Measurements from ENCODE around the gene TGM4.

GRCh38 chr3:44885618-44886017 lies 11.2 kb downstream of the TGM4 start:
- TF ChIP-seq EZH2 (IDR thresholded peaks at IDR 0.05; ENCODE audit: insufficient read depth, poor library complexity, severe bottlenecking) (no peak), EZH2phosphoT487 (IDR thresholded peaks at IDR 0.05; ENCODE audit: insufficient read depth, low read depth) (no peak)
